GM19023 (cell line): Measurements from ENCODE around the gene KRTAP4-8.
"Not testable (repeated sequence)": the region's sequence is repeated elsewhere in the genome, so short reads cannot be mapped to it uniquely, and the experiment has no call there.

Source experiments
- ATAC-seq: cut with Tn5 transposase; IDR thresholded peaks from one replicate; pipeline ENCODE4 v1.9.1; 2021; ENCODE audit warnings: mild to moderate bottlenecking, moderate library complexity; ENCODE audit not compliant: unreplicated experiment

The KRTAP4-8 gene

DNA sequence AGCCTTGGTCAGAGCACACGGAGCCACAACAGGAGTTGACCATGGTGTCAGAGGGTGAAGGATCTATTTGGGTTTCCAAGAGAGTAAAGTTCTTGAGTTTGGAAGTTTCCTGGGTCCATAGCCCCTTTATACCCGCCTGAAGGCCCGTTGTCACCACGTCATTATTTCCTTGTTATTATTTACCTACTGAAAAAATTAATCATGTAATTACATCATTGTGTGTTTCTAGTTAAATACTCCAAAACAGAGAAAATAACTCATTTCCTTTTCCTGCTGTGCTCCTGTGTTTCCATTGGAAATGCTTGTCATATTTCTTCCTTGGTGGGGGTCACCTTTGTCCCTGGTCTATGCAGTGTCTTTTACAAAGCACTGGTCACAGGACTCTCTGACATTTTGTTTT is at the start of gene KRTAP4-8:
Gene KRTAP4-8 (minus strand): TSS at position 101 of the 400 bp plus-strand sequence. CDS start 58 bp downstream, at position 43.
- no peak for ATAC-seq

DNA sequence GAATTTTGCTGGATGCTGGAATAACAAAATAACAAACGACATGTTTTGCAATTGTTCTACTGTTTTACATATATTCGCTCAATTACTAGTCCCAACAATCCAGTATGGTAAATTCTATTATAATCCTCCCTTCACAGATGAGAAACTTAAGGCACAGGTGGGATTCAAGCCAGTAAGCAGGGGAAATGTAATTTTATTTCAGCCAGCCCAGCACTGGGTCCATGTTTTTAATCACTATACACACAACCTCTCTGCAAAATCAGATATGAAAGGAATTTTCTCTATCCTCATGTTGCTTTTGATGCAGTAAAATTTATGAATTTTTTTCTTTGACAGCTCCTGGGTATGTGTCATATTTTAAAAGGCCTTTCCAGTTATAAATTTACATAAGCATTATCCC is 47.3 kb upstream of the KRTAP4-8 start:
- ATAC-seq = no peak

DNA sequence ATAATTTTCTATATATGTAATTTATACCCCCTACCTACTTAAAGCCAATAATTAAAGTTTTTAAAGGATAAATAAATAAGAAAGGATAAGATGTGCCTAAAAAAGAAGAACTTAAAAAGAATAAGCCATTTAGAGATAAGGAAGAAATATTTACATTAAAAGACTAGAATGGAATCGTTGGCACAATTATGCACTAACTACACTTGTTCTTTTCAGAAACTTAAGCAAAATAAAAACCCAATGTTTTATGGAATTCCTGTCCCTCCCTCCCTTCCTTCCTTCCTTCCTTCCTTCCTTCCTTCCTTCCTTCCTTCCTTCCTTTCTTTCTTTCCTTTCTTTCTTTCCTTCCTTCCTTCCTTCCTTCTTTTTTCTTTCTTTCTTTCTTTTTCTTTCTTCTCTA is 46.9 kb upstream of the KRTAP4-8 start:
- ATAC-seq = no peak

DNA sequence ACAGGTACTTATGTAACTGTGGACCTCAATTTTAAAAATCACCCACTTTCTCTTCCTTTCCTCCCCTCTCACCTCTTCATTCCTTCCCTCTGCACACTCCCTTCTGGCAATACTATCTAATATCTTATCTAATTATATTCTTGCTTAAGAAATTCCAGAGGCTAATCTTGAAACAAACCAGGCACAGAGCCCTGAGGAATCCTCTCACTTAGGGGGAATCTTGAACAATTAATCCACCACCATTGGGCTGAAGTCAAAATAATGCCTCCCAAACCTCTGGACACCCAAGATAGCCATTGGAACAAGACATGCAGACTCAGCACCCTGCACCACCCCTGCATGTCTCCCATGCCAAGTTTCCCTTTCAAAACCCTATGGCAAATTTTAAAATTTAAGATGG is 43.4 kb upstream of the KRTAP4-8 start:
- ATAC-seq = no peak

DNA sequence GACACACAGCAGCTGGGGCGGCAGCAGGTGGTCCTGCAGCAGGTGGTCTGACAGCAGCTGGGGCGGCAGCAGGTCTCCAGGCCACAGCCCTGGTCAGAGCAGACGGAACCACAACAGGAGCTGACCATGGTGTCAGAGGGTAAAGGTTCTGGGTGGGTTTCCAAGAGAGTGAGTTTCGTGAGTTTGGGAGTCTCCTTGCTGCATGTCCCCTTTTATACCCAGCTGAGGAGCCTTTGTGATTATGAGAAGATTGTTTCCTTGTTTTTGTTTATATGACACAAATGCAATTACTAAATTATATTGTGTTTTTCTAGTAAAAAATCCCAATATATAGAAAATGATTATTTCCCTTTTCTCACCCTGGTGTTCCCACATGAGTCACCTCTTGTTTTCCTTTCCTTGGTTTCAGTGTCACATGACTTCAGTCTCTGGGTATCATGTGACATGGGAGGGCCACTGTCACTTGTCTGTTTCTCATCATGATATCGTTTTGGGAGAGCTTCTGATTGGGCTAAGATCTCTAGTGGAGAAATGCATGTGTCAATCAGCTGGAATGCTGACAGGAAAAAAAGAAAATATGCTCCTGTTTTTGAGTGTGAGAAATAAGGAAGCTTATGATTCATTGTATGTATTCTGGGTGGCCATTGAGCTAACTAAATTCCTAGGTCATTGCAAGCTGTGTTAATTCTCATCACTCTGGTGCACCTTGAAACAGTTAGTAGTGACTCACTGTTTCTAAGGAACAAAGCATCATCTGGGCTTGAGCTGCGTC is 42.6 kb upstream of the KRTAP4-8 start, which contains the start of gene KRTAP4-6:
Gene KRTAP4-6 (minus strand): TSS at position 185 of the 772 bp plus-strand sequence. CDS start 57 bp downstream, at position 128.
- ATAC-seq = no peak

DNA sequence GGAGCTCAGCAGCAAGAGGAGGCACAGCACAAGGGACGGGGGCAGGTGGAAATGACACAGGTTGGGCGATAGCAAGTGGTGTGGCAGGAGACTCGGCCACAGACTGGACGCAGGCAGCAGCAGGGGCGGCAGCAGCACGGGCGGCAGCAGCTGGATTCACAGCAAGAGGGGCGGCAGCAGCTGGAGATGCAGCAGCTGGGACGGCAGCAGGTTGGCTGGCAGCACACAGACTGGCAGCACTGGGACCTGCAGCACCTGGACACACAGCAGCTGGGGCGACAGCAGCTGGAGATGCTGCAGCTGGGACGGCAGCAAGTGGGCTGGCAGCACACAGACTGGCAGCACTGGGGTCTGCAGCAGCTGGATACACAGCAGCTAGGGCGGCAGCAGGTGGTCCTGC is 41.9 kb upstream of the KRTAP4-8 start:
- not testable (repeated sequence) for ATAC-seq

DNA sequence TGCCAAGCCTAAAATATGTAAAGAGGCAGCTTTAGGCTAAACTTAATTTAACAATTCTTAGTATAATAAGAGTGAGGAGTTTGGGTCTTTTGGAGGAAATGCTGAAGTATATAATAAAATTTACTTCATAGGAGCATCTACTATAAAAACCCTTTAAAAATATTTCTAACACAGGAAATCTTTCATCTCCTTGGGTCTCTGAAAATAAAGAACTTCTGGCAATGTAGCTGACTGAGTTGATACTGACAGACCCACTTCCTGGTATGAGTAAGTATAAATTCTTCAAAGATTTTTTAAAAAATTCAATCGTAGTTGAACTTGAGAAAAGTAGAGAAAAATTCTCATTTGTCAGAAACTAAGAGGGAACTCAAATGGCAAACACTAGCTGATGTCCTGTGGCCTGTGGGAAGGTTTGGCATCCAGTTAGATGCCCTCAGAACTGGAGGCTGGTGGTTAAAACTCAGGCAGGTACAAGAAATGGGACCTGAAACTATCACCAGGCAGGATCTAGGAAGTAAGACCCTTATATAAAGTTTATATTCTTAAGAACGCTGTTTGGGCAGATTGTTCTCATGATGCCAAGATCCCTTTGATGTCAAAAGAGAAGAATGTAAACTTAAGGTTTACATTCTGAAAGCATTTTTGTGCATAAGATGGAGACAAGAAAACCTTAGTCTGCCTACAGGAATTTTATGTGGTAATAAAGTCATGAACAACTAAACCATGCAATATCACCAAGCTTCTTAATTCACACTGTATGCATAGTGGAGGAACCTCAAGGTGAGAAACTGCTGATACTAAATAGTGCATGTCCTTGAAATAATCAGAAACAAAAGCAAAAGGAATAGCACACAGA is 36.2 kb upstream of the KRTAP4-8 start:
- no peak for ATAC-seq

DNA sequence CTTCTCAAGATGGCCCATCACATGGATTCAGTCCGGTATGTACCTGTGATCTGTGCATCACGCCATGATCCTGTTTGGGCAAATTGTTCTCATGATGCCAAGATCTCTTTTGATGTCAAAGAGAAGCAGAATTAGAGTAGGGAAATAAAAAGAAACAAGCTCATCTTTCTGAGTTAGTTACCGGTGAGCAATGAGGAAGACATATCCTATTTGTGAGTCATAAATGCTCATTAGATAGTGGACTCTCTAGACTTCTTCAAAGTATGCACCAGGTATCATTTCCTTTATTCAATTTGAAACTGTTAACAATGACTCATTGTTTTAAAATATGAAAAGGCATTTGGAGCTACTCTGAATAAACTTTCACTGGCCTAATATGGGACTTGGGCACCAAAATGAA is 34.0 kb upstream of the KRTAP4-8 start:
- ATAC-seq = no peak

DNA sequence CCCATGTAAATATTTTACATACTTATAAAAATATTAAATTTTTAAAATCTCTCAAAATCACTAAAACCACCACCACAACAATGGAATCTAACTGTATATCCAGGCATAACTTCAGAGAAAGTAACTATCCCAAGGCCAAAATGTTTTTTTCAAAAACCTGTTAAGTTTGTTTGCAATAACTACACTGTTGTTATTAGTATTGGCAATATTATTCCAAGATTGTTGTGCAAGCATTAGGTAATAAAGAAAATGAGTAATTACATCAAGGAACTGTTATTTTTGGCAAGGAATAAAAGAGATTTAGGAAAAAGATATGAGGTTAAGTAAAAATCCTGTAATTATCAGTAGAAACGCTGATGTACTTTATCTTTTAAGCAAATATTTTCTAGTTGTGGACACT is 29.4 kb upstream of the KRTAP4-8 start:
- no peak for ATAC-seq

DNA sequence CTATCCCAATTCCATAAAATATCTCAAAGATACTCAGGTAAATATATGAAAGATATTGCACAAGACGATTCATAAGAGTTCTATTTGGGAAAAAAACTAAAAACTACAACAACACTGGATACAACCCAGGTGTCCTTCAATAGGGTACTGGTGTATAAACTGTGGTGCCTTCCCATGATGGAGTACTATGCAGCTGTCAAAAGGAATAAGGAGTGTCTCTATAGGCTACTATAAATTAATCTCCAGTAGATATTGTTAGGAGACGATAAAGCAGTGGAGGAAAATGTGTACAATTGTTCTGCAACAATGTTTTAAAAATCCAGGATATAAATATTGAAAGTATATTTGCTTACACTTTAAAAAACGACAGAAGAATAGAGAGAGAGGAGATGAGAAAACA is 28.5 kb upstream of the KRTAP4-8 start:
- no peak for ATAC-seq

DNA sequence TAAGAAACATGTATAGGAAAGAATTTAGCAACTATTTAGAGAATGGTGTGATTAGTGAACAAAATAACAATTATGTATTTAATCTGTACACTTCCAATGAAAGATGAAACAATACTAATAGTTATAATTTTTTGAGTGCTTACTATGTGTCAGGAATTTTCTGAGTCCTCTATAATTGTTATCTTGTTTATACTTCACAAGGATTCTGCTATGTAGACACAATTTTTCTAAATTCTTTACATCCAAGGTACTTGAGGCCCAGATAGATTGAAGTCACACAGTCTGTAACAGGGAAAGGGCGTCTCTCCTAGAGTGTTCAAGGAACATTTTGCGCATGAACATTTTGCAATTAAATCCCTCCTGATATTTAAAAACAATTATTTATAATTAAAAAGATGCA is 27.1 kb upstream of the KRTAP4-8 start:
- no peak for ATAC-seq

DNA sequence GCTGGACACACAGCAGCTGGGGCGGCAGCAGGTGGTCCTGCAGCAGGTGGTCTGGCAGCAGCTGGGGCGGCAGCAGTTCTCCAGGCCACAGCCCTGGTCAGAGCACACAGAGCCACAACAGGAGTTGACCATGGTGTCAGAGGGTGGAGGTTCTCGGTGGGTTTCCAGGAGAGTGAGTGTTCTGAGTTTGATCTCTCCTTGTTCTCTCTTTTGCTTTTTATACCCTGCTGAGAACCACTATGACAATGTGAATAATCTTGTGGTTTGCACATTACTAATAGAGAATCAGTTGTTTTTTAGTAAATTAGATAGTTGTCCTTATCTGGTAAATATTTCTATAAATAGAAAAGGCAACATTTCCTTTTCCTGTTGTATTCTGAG is 26.0 kb upstream of the KRTAP4-8 start, which contains the start of gene KRTAP4-12:
Gene KRTAP4-12 (minus strand): TSS at position 192 of the 381 bp plus-strand sequence. CDS start 60 bp downstream, at position 132.
- ATAC-seq = not testable (repeated sequence)

DNA sequence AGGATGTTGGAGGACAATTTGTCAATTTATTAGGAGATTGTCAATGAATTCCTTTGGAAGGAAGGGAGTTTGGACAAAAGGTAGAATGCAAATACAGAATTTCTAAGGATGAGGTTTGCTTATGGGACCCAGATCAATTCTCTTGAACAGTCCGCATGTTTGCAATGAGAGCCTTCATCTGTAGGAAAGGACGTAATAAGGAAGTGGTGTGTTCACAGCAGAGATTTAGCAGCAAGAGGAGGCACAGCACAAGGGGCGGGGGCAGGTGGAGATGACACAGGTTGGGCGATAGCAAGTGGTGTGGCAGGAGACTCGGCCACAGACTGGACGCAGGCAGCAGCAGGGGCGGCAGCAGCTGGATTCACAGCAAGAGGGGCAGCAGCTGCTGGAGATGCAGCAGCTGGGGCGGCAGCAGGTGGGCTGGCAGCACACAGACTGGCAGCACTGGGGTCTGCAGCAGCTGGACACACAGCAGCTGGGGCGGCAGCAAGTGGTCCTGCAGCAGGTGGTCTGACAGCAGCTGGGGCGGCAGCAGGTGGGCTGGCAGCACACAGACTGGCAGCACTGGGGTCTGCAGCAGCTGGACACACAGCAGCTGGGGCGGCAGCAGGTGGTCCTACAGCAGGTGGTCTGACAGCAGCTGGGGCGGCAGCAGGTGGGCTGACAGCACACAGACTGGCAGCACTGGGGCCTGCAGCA is 25.5 kb upstream of the KRTAP4-8 start:
- not testable (repeated sequence) for ATAC-seq

DNA sequence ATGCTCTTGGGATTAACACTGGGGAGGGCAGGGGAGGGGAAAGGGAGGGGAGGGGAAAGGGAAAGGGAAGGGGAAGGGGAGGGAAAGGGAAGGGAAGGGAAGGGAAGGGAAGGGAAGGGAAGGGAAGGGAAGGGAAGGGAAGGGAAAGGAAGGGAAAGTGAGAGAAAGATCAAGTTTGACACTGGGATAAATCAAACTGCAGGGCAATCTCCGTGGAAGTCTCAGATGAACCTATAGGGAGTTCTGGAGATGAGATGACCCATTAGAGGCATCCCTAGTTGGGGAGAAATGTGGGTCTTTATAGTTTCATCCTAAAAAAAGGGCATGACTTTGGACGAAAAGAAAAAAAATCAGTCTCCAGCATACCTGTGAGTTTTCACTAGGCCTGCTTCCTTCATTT is 23.8 kb upstream of the KRTAP4-8 start:
- ATAC-seq = no peak

DNA sequence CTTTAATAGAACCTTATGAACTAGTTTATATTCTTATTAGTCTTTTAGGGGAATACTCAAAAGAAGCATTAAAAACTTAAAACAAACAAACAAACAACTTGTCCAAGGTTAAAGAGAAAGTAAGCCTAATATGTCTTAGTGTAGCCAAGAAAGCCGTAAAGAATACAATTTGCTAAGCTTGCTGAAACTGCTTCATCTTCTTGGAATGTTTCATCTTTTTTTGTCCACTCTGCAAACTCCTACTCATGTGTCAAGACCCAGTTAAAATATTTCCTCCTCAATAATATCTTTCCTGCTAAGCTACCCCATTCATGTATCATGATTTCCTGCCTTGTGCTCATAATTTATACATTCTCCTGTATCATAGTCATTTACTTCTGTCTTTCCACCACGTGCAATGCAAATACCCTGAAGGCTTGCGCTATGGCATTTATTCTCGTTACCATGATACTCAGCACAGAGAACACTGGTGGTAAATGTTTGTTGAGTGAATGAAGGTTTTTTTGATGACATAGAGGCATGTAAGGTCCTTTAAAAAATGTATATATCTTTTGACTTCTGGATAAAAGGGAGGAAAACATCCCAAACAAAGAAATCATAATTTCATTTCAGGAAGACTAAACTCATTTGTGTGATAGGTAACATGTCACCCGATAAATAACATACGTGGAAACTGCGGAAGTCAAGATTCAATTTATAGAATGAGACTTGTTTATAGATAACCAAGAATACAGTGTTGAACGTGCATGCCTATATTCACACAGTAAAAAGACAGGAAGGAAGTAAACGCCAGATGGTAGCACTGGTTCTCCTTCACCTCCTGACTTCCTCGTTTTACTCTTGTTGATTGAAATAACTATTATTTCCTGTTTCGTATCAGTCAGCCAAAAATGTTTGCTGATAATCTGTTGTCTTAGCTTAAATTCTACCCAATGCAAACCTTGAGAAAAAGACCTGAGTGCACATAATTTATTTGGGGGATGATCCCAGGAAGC is 22.1 kb upstream of the KRTAP4-8 start:
- not testable (repeated sequence) for ATAC-seq

DNA sequence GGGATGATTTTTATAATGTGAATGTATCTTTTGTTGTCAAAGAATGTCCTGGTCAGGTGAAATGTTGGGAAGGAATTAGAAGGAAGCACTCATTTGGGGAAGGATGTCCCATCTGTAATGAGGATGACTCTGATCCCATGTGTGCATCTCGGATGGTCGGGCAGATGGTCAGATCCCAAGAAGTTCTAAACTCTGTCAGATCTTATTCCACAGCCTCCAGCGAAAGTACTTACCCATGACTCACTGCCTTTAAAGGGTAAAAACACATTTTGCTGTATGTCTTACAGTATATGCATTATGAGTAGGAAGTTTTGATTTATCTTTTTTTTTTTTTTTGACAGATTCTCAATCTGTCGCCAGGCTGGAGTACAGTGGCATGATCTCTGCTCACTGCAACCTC is 20.8 kb upstream of the KRTAP4-8 start:
- ATAC-seq = no peak

DNA sequence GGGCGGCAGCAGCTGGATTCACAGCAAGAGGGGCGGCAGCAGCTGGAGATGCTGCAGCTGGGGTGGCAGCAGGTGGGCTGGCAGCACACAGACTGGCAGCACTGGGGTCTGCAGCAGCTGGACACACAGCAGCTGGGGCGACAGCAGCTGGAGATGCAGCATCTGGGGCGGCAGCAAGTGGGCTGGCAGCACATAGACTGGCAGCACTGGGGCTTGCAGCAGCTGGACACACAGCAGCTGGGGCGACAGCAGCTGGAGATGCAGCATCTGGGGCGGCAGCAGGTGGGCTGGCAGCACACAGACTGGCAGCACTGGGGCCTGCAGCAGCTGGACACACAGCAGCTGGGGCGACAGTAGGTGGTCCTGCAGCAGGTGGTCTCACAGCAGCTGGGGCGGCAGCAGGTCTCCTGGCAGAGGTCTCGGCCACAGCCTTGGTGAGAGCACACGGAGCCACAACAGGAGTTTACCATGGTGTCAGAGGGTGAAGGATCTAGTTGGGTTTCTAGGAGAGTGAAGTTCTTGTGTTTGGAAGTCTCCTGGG is 20.0 kb upstream of the KRTAP4-8 start, which contains the start of gene KRTAP4-11:
Gene KRTAP4-11 (minus strand): TSS at position 528 of the 541 bp plus-strand sequence. CDS start 58 bp downstream, at position 470.
- ATAC-seq = not testable (repeated sequence)

DNA sequence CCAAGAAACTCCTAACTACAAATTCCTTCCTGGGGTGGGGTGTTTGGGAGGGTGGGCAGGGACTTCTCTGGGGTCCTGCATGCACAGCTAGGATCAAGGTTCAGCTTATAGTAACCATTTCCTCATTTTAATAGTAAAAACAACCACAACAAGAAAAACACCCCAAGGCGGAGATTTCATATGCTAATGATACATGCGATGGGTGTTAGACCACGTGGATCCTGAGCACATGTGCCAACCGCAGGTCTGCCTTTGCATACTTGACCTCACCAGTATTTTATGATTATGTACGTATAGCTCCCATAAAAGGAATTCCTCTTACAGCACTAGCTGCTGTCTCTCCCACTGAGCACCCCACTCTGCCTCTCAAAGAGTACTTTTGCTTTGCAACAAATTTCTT is 18.4 kb upstream of the KRTAP4-8 start:
- ATAC-seq = no peak

DNA sequence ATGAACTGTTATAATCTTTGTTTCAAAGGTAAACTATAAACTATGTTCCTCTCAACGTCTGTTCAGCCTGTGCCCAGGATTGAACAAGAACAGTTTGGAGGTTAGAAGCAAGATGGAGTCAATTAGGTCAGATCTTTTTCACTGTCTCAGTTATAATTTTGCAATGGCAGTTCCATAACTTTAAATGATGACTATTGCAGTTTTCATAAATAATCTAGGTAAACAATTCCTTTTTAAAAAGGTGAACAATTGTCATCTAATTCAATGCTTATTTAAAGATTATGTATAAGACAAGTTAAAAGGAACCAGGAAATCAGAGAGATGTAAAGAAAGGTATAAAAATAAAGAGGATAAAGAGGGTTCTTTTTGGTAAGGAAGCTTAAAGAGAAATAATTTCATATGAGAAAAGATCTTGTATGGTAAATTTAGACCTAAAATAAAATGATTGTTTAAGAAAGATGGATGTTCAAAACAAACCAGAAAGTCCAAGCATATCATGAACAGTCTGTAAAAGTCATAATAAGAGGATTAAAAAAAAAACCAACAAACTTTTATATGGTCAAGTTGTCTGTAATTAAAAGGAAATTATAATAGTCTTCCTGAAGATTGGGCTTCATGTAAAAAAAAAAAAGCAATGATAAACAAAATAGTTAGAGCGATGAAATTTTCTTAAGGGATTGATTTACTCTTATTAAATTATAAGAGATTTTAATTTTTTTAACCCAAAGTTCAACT is 13.4 kb upstream of the KRTAP4-8 start:
- no peak for ATAC-seq
